ENCODE results near the gene CNFN. TPM values are rescaled to one million over a fixed set of nuclear protein-coding genes. Genes with fewer than 3 reads are reported as not detected.

CNFN gene
- total and polyA plus RNA-seq, 10 of the 15 experiments (the other 5 are each of a cell fraction or from before 2014, with no cell fraction given): 0.60 TPM; not detected in 9

GRCh38 chr19:42355896-42356295, 34.2 kb downstream of the CNFN start:
- POLR2A ChIA-PET: no interaction called here

More at GRCh38 chr19:42355896-42356295, 34.2 kb downstream of the CNFN start:
- WGBS (ENCODE audit: insufficient coverage, insufficient replicate concordance, low lambda C conversion rate, missing lambda C conversion rate): 88% methylated on average over 12 of the region's 12 CpGs
- ATAC-seq: no peak
- intact Hi-C loops (cut with micrococcal nuclease; ENCODE audit: unreplicated experiment) (no loop called here), in situ Hi-C loops (cut with MboI) (no loop called here)
- CTCF ChIA-PET: interaction anchor here (1.0 to 1.1 kb wide), 2 partner anchors 12 to 44 kb away, joined by 3 read pairs; no protein-coding TSS in a partner anchor
- TF ChIP-seq MEF2B (IDR thresholded peaks at IDR 0.05; ENCODE audit: partially characterized antibody, poor library complexity, severe bottlenecking) (no peak), MAX (IDR thresholded peaks at IDR 0.05; ENCODE audit: low read depth, low read length) (no peak), REST (IDR thresholded peaks at IDR 0.05; ENCODE audit: low read depth, low read length) (no peak), SUZ12 (IDR thresholded peaks at IDR 0.05; ENCODE audit: unreplicated experiment) (no peak), TAF1 (IDR thresholded peaks at IDR 0.05; ENCODE audit: borderline replicate concordance, low read depth, low read length) (no peak), KAT2A (conservative IDR thresholded peaks at IDR 0.05; ENCODE audit: control insufficient read depth, low read depth, low read length) (no peak), RAD51 (IDR thresholded peaks at IDR 0.05) (no peak), ELK1 (IDR thresholded peaks at IDR 0.05; ENCODE audit: low read depth, low read length) (no peak), SMC3 (IDR thresholded peaks at IDR 0.05; ENCODE audit: borderline replicate concordance, low read length) (no peak), LARP7 (IDR thresholded peaks at IDR 0.05) (no peak), CREM (IDR thresholded peaks at IDR 0.05; ENCODE audit: low read depth) (no peak), JUNB (IDR thresholded peaks at IDR 0.05) (no peak), TCF7 (IDR thresholded peaks at IDR 0.05; ENCODE audit: borderline replicate concordance) (no peak), ESRRA (IDR thresholded peaks at IDR 0.05; ENCODE audit: low read length) (no peak), STAT3 (IDR thresholded peaks at IDR 0.05; ENCODE audit: low read depth, low read length) (no peak), MTA3 (IDR thresholded peaks at IDR 0.05; ENCODE audit: borderline replicate concordance, low read length) (no peak), YY1 (IDR thresholded peaks at IDR 0.05; ENCODE audit: low read depth, low read length) (no peak)
- no peak for FAIRE-seq
- Histone ChIP-seq H4K20me1 (ENCODE audit: control insufficient read depth, insufficient read depth) (no peaks in the 10 kb centered on the region), H3K4me2 (ENCODE audit: control insufficient read depth, insufficient read depth) (no peak overlapping the region), H2AFZ (ENCODE audit: control insufficient read depth, low read depth, low read length) (no peak overlapping the region), H3K9me3 (replicated peaks; ENCODE audit: control insufficient read depth, insufficient read depth, low read length) (no peaks in the 10 kb centered on the region), H3K36me3 (ENCODE audit: control insufficient read depth in 2 of 2, insufficient read depth in 2 of 2, low read length in 1 of 2) (no peaks in the 10 kb centered on the region; a peak in 1 of 4 replicates), H3K9ac (ENCODE audit: control insufficient read depth, insufficient read depth, low read length) (no peak overlapping the region), H3K4me3 (no peak overlapping the region), H3K27ac (ENCODE audit: control insufficient read depth, insufficient read depth) (no peak overlapping the region), H3K27me3 (replicated peaks in 1 of 2; ENCODE audit: control insufficient read depth in 2 of 2, insufficient read depth in 2 of 2, low read length in 1 of 2) (no peaks in the 10 kb centered on the region), H3K4me1 (ENCODE audit: control insufficient read depth, insufficient read depth, low read length) (no peaks in the 10 kb centered on the region), H3K79me2 (ENCODE audit: control insufficient read depth, insufficient read depth, low read length) (no peaks in the 10 kb centered on the region)
- SMC1A ChIA-PET (ENCODE audit: uncharacterized antibody, unreplicated experiment): no interaction called here
- DNase-seq (ENCODE audit: low read depth, low spot score): no peak
- RAD21 ChIA-PET (ENCODE audit: unreplicated experiment): no interaction called here
- no TSS peak for BruUV-seq (replicated peaks)

Data from GM12878 (cell line).